Measurements from ENCODE around the gene RARG.

The RARG gene

DNA sequence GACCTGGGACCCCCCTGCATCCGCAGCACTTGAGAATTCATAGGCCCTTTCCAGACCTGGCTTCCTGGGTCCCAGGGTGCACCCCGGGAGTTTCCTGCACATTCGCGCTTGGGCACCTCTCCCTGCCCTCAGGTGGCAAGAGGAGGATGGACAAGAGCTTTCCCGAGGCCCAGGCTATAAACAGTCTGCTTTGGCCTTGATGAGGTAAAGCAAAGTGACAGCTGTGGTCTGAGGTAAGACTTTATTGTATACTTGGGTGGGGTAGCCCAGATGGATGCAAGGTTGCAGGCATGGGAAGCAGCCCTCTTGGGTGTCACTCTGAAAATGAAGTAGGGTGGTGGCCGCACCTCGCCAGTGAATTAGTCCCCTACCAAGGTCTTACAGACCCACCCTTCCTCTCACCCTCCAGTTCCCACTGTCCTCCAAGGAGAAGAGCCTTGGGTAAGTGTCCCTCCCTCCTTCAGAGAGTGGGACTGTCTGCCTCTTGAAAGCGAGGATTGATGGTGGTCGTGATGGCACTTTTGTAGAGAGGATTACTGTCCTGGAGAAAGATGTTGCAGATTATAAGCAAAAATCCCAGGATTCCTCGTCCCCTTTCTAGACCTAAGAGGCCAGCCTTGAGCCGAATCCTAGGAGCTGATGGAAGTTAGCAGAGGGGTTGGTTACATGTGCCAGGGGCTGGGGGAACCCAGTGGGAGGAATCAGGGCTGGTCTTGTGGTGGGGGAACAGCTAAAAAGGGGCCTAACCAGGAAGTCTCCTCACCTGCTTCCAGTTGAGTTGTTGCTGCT is 40.7 kb downstream of the RARG start:
- peaks cover 36% of the 10 kb centered on the region for H3K27me3 ChIP-seq (ENCODE audit: control insufficient read depth, insufficient read depth, low read length)
- H3K36me3 ChIP-seq (ENCODE audit: control insufficient read depth, insufficient read depth, low read length), result peaks cover 14% of the 10 kb centered on the region
- no peaks in the 10 kb centered on the region for H3K9me3 ChIP-seq (ENCODE audit: control insufficient read depth, insufficient read depth, low read length)
- H3K9ac ChIP-seq (ENCODE audit: low read depth, low read length), result no peak overlapping the region
- no peak overlapping the region for H3K4me3 ChIP-seq (ENCODE audit: low read depth, low read length)
- no peaks in the 10 kb centered on the region for H3K4me1 ChIP-seq (ENCODE audit: control insufficient read depth, insufficient read depth, low read length)

DNA sequence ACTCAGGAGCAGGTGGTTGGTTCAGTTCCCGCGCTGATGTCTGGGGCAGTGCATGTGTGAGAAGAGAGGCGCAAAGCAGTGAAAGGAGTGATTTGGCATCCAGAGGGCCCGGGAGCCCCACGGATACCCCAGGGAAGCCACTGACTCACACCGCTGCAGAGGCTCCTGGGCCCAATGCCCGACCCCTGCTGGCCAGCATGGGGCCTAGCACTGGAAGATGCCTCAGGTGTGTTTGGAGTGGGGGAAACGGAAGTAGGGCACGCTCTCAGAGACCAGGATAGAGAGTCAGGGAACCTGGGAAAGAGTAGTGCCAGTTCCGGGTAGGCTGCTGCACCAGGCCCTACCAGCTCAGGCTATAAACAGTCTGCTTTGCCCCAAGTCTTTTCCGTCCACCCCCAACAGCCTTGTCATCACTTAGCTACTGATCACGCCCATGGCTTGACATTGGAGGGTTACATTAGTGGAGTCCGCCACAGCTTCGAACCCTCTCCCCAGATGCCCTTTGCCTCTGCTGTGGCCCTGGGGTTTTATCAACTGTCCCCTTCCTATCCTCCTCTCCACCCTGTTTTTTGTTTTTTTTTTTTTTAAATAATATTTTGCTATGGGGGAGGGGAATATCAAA is 41.8 kb downstream of the RARG start:
- Histone ChIP-seq H3K9ac (ENCODE audit: low read depth, low read length) (no peak overlapping the region), H3K9me3 (ENCODE audit: control insufficient read depth, insufficient read depth, low read length) (no peaks in the 10 kb centered on the region), H3K4me1 (ENCODE audit: control insufficient read depth, insufficient read depth, low read length) (no peaks in the 10 kb centered on the region), H3K4me3 (ENCODE audit: low read depth, low read length) (no peak overlapping the region), H3K36me3 (ENCODE audit: control insufficient read depth, insufficient read depth, low read length) (peaks cover 19% of the 10 kb centered on the region), H3K27me3 (ENCODE audit: control insufficient read depth, insufficient read depth, low read length) (peaks cover 25% of the 10 kb centered on the region)

DNA sequence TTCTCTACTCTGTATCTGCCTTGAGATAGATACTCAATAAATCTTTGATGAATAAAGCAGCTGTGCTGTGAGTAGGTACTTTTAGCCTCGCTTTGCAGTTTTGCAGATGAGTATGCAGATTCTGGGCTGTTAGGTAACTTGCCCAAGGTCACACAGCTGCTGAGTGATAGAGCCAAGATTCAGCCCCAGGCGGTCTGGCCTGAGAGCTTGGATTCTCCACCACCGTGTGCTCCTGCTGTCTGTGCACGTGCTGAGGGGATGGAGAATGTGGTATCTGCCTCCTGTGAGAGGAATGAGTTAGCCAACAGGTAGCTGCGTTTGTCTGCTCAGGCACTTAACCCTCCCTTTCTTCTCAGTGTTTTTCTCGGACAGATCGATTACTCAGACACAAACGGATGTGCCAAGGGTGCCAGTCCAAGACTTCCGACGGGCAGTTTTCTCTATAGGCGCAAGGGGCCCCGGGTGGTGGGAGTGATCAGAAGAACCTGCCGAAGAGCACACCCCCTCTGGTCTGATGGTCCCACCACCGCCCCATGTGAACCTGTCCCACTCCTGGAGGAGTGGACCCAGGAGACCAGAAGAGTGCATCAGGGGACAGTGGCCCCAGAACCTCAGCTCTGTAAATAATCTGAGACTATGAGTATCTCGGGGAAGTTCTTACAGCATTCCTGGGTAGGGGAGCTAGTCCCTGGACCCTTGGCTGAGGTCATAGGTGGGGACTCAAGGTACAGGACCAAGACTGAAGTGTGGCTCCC is 44.7 kb downstream of the RARG start:
- no peak overlapping the region for H3K4me3 ChIP-seq (ENCODE audit: low read depth, low read length)
- no peak overlapping the region for H3K9ac ChIP-seq (ENCODE audit: low read depth, low read length)
- peaks cover 26% of the 10 kb centered on the region for H3K36me3 ChIP-seq (ENCODE audit: control insufficient read depth, insufficient read depth, low read length)
- peaks cover 6% of the 10 kb centered on the region for H3K27me3 ChIP-seq (ENCODE audit: control insufficient read depth, insufficient read depth, low read length)
- no peaks in the 10 kb centered on the region for H3K4me1 ChIP-seq (ENCODE audit: control insufficient read depth, insufficient read depth, low read length)
- no peaks in the 10 kb centered on the region for H3K9me3 ChIP-seq (ENCODE audit: control insufficient read depth, insufficient read depth, low read length)

DNA sequence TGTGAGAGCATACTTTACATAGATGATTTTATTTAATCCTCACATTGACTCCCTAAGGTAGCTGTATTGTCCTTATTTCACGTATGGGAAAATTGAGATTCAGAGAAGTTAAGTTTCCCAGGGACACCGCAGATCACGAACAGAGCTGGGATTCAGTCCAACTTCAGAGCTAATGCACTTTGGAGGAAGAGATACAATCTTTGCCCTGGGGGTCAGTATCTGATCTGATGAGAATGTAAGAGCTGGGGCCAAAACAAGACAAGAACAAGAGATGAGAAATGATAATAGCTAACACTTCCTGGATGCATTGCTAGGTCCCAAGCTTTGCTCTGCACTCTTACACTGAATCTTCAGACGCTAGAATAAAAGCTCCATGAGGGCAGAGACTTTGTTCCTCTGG is 45.3 kb downstream of the RARG start:
- Histone ChIP-seq H3K4me1 (ENCODE audit: control insufficient read depth, insufficient read depth, low read length) (peaks cover under 1% of the 10 kb centered on the region), H3K27me3 (ENCODE audit: control insufficient read depth, insufficient read depth, low read length) (peaks cover 6% of the 10 kb centered on the region)

DNA sequence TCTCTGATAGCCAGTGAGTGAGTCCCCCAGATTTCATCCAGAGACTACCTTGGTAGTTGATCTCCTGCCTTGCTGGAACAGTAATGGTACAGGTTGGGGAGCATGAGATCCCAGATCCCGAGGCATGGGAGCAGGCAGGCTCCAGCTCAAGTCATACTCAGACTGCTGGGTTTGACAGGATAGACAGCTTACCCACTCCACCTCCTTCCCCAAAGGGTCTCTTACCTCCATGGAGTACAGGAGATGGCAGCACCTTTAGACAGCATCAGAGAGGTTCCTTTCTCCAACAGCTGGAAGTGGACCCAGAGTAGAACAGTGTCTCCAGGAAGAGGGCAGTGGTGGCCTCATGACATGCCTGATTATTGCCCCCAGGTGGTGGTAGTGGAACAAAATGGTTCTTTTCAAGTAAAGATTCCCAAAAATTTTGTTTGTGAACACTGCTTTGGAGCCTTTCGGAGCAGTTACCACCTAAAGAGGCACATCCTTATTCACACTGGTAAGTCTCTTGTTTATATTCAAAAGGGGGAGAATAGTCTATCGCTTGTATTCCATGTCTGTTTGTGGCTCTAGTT is 46.3 kb downstream of the RARG start:
- Histone ChIP-seq H3K9me3 (ENCODE audit: control insufficient read depth, insufficient read depth, low read length) (no peaks in the 10 kb centered on the region), H3K36me3 (ENCODE audit: control insufficient read depth, insufficient read depth, low read length) (peaks cover 24% of the 10 kb centered on the region), H3K4me1 (ENCODE audit: control insufficient read depth, insufficient read depth, low read length) (peaks cover 3% of the 10 kb centered on the region)

More for the DNA sequence above, 45.3 kb downstream of the RARG start:
- Histone ChIP-seq H3K36me3 (ENCODE audit: control insufficient read depth, insufficient read depth, low read length) (peaks cover 24% of the 10 kb centered on the region), H3K9ac (ENCODE audit: low read depth, low read length) (no peak overlapping the region), H3K9me3 (ENCODE audit: control insufficient read depth, insufficient read depth, low read length) (no peaks in the 10 kb centered on the region), H3K4me3 (ENCODE audit: low read depth, low read length) (no peak overlapping the region)

DNA sequence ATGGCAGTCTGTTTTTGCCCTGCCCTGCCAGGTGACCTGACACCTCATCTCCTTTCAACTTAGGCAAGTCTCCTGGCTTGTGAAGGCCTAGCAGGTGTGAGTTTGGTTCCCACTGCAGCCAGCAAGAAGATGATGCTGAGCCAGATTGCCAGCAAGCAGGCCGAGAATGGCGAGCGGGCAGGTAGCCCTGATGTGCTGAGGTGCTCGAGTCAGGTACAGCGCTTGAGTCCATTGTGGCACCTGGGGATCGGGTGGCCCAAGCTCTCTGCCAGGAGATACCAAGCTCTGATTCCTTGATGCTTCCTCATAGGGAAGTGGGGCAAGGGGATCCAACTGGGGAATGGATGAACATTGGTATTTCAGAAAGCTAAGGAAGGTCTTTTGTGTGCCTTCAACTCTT is 47.2 kb downstream of the RARG start:
- H3K27me3 ChIP-seq (ENCODE audit: control insufficient read depth, insufficient read depth, low read length), result peaks cover 7% of the 10 kb centered on the region
- H3K36me3 ChIP-seq (ENCODE audit: control insufficient read depth, insufficient read depth, low read length), result peaks cover 24% of the 10 kb centered on the region
- H3K9me3 ChIP-seq (ENCODE audit: control insufficient read depth, insufficient read depth, low read length), result no peaks in the 10 kb centered on the region
- peaks cover 3% of the 10 kb centered on the region for H3K4me1 ChIP-seq (ENCODE audit: control insufficient read depth, insufficient read depth, low read length)
- no peak overlapping the region for H3K4me3 ChIP-seq (ENCODE audit: low read depth, low read length)
- no peak overlapping the region for H3K9ac ChIP-seq (ENCODE audit: low read depth, low read length)

More for the DNA sequence above, 46.3 kb downstream of the RARG start:
- Histone ChIP-seq H3K9ac (ENCODE audit: low read depth, low read length) (no peak overlapping the region), H3K4me3 (ENCODE audit: low read depth, low read length) (no peak overlapping the region), H3K27me3 (ENCODE audit: control insufficient read depth, insufficient read depth, low read length) (peaks cover 6% of the 10 kb centered on the region)

DNA sequence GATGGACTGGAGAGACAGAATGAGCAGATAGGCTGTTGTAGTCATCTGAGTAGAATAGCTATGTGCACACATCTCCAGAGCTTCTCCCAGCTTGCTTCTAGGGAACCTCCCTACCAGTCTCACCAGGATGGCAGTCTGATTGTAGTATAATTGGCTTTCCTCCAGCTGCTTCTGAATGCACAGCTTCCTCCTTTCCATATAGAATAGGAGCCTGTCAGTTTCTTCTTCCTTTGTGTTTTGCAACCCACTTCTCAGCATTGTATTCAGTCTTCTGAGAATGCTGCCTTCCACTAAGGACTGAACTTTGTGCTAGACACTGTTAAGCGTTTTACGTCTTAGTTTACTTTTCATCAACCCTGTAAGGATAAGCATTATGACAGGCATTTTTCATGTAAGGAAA is 49.1 kb downstream of the RARG start:
- no peak overlapping the region for H3K9ac ChIP-seq (ENCODE audit: low read depth, low read length)
- no peak overlapping the region for H3K4me3 ChIP-seq (ENCODE audit: low read depth, low read length)
- no peaks in the 10 kb centered on the region for H3K9me3 ChIP-seq (ENCODE audit: control insufficient read depth, insufficient read depth, low read length)
- peaks cover 24% of the 10 kb centered on the region for H3K36me3 ChIP-seq (ENCODE audit: control insufficient read depth, insufficient read depth, low read length)
- H3K27me3 ChIP-seq (ENCODE audit: control insufficient read depth, insufficient read depth, low read length), result peaks cover 22% of the 10 kb centered on the region
- H3K4me1 ChIP-seq (ENCODE audit: control insufficient read depth, insufficient read depth, low read length), result peaks cover 3% of the 10 kb centered on the region

DNA sequence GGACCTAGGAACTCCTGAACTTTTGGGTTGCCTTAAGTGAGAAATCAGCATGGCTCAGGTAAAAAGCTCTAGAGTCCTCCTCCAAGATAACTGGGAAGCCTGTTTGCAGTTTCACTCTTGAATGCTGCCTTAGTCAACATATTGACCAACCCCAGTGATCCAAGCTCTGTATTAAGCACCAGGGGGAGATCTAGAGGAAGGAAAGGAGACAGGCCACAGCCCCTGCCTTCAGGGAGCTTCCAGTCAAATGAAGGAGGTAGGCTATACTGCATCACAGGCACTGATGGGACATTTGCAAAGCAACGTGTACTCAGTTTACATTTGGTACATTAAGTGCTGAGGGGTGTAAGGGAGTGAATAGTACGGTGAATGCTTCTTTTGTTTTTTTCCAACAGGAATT is 50.1 kb downstream of the RARG start:
- peaks cover 3% of the 10 kb centered on the region for H3K4me1 ChIP-seq (ENCODE audit: control insufficient read depth, insufficient read depth, low read length)
- H3K9ac ChIP-seq (ENCODE audit: low read depth, low read length), result no peak overlapping the region
- H3K9me3 ChIP-seq (ENCODE audit: control insufficient read depth, insufficient read depth, low read length), result no peaks in the 10 kb centered on the region
- peak overlapping the region; percentile 90 for H3K4me3 ChIP-seq (ENCODE audit: low read depth, low read length)
- peaks cover 15% of the 10 kb centered on the region for H3K36me3 ChIP-seq (ENCODE audit: control insufficient read depth, insufficient read depth, low read length)
- H3K27me3 ChIP-seq (ENCODE audit: control insufficient read depth, insufficient read depth, low read length), result peaks cover 29% of the 10 kb centered on the region

DNA sequence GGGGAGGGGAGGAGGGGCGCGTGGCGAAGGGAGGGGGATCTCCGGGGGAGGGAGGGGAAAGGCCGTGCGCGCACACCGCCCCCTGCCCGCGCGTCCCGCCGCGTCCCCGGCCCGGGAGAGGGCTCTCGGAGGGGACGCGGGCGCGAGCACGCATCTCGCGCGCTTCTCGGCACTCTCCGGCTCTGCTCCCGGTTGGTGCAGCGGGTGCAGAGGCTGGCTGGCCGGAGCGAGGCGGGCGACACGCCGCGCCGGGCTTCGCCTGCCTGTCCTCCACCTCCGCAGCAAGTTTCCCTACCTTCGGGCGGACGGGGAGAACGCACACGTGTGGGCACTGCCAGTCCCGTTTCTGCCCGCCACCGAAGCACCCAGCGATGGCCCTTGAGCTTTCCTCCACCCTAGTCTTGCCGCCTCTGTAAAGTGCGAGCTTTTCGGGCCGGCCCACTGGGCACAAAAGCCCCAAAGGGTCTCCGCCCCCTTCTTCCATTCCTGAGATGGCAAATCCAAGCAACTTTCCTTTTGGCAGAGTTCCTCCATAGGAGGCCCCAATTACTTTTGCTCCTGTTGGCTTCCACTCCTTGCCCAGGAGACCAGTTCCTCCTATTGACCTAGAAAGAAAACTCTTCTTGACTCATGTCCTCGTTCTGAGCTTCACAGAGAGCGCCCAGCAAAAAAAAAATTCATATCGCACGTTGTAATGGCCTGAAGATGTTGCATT is 50.9 kb downstream of the RARG start:
- Histone ChIP-seq H3K36me3 (ENCODE audit: control insufficient read depth, insufficient read depth, low read length) (peaks cover 11% of the 10 kb centered on the region), H3K9ac (ENCODE audit: low read depth, low read length) (peak overlapping the region; percentile 79), H3K4me1 (ENCODE audit: control insufficient read depth, insufficient read depth, low read length) (peaks cover 3% of the 10 kb centered on the region), H3K27me3 (ENCODE audit: control insufficient read depth, insufficient read depth, low read length) (peaks cover 35% of the 10 kb centered on the region), H3K9me3 (ENCODE audit: control insufficient read depth, insufficient read depth, low read length) (no peaks in the 10 kb centered on the region), H3K4me3 (ENCODE audit: low read depth, low read length) (peak overlapping the region; percentile 90)

DNA sequence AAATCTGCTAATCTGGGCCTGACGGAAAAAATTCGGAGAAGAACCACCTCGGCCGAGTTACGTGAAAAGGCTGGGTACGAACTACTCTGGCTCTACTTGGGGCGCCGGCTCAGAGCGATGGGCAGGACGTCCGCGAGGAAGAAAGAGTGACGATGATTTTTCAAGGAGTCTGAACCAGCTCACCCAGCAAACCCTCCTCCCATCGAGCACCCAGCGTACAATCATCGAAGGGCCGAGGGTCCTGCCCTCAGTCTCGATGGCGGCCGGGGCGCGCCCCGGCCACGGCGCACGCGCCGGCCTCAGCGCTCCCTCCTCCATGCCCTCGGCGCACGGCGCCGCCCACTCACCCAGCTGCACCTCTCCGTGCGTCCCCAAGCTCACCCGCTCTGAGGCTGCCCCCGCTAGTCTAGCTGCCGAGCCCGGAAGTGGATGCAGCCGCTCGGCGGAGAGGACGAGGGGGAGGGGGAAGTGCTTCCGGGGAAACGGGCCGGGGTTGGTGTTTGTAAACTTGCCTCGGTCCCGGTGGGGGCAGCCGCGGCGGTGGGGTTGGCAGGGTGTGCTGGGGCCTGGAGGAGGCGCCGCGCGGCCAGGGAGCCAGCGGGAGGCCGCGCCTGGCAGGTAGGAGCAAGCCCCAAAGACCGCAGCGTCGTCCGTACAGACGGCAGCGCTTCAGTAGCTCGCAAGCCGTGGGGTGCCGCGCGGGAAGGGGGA is 51.6 kb downstream of the RARG start, which contains the start of the genes CSAD and ZNF740:
TSS of gene CSAD (minus strand) at position 706 of the 711 bp plus-strand sequence. CDS start 7,455 bp downstream, outside the sequence.
TSS of gene ZNF740 (plus strand) at position 503 of the 711 bp plus-strand sequence. CDS start 1,262 bp downstream, outside the sequence.
- Histone ChIP-seq H3K4me3 (ENCODE audit: low read depth, low read length) (peak within 1 kb of the TSS; percentile 90), H3K4me1 (ENCODE audit: control insufficient read depth, insufficient read depth, low read length) (peaks cover 7% of the 10 kb centered on the region), H3K27me3 (ENCODE audit: control insufficient read depth, insufficient read depth, low read length) (peaks cover 41% of the 10 kb centered on the region), H3K36me3 (ENCODE audit: control insufficient read depth, insufficient read depth, low read length) (peaks cover 9% of the 10 kb centered on the region), H3K9me3 (ENCODE audit: control insufficient read depth, insufficient read depth, low read length) (no peaks in the 10 kb centered on the region), H3K9ac (ENCODE audit: low read depth, low read length) (peak within 1 kb of the TSS; percentile 79)
